Renal cortex interstitium (tissue), 15 donors: ENCODE results near the gene SLC39A13. TPM values are rescaled to one million over a fixed set of nuclear protein-coding genes. Genes with fewer than 3 reads are reported as not detected.
A peak's percentile ranks its signal among the peaks of the same experiment; 100 is the strongest.

Source experiments
- DNase-seq, 11 donors: peaks; one replicate each; pipeline ENCODE4 v3.0.0-alpha.2; 2013; ENCODE audit warnings: low read depth in 9 of 11, low spot score in 4 of 11; ENCODE audit errors: extremely low read depth in 1 of 11
- long read RNA-seq, 16 experiments: transcript quantifications; one replicate each; lab custom pipeline, GENCODE V29; 2026
- polyA plus RNA-seq, 3 donors: library from polyadenylated mRNA; unstranded; fragments of 120-200 nt; gene quantifications; one replicate each; pipeline ENCODE4 v1.2.1, GENCODE V29; 2013; ENCODE audit not compliant: insufficient read length in 3 of 3

Gene SLC39A13
- 10 to 100 TPM; 38.7 to 67.4 (median 55.8) TPM for polyA plus RNA-seq
- long read RNA-seq, donor 1, partial matches to known transcripts: 13 of 25 reads
- long read RNA-seq, donor 1, other reads (novel, unspliced or antisense): 10 of 25 reads
- long read RNA-seq, donor 2, partial matches to known transcripts: 0 of 11 reads
- long read RNA-seq, donor 2, other reads (novel, unspliced or antisense): 10 of 11 reads
- long read RNA-seq, donor 3, partial matches to known transcripts: 5 of 32 reads
- long read RNA-seq, donor 3, other reads (novel, unspliced or antisense): 26 of 32 reads
- long read RNA-seq, donor 4, partial matches to known transcripts: 8 of 21 reads
- long read RNA-seq, donor 4, other reads (novel, unspliced or antisense): 12 of 21 reads
- long read RNA-seq, donor 5: 0 reads
- long read RNA-seq, donor 6, partial matches to known transcripts: 0 of 13 reads
- long read RNA-seq, donor 6, other reads (novel, unspliced or antisense): 11 of 13 reads
- long read RNA-seq, donor 7, partial matches to known transcripts: 0 of 11 reads
- long read RNA-seq, donor 7, other reads (novel, unspliced or antisense): 9 of 11 reads
- long read RNA-seq, donor 8, partial matches to known transcripts: 0 of 35 reads
- long read RNA-seq, donor 8, other reads (novel, unspliced or antisense): 29 of 35 reads
- long read RNA-seq, donor 9, partial matches to known transcripts: 14 of 29 reads
- long read RNA-seq, donor 9, other reads (novel, unspliced or antisense): 13 of 29 reads
- long read RNA-seq, donor 10, partial matches to known transcripts: 0 of 18 reads
- long read RNA-seq, donor 10, other reads (novel, unspliced or antisense): 17 of 18 reads
- long read RNA-seq, donor 11, partial matches to known transcripts: 84 of 144 reads
- long read RNA-seq, donor 11, other reads (novel, unspliced or antisense): 60 of 144 reads
- long read RNA-seq, donor 12, partial matches to known transcripts: 0 of 1 reads
- long read RNA-seq, donor 12, other reads (novel, unspliced or antisense): 0 of 1 reads
- long read RNA-seq, donor 13: 0 reads
- long read RNA-seq, donor 14, partial matches to known transcripts: 0 of 15 reads
- long read RNA-seq, donor 14, other reads (novel, unspliced or antisense): 12 of 15 reads
- long read RNA-seq, donor 15, partial matches to known transcripts: 0 of 9 reads
- long read RNA-seq, donor 15, other reads (novel, unspliced or antisense): 8 of 9 reads
- long read RNA-seq, donor 16, partial matches to known transcripts: 17 of 65 reads
- long read RNA-seq, donor 16, other reads (novel, unspliced or antisense): 43 of 65 reads

DNA sequence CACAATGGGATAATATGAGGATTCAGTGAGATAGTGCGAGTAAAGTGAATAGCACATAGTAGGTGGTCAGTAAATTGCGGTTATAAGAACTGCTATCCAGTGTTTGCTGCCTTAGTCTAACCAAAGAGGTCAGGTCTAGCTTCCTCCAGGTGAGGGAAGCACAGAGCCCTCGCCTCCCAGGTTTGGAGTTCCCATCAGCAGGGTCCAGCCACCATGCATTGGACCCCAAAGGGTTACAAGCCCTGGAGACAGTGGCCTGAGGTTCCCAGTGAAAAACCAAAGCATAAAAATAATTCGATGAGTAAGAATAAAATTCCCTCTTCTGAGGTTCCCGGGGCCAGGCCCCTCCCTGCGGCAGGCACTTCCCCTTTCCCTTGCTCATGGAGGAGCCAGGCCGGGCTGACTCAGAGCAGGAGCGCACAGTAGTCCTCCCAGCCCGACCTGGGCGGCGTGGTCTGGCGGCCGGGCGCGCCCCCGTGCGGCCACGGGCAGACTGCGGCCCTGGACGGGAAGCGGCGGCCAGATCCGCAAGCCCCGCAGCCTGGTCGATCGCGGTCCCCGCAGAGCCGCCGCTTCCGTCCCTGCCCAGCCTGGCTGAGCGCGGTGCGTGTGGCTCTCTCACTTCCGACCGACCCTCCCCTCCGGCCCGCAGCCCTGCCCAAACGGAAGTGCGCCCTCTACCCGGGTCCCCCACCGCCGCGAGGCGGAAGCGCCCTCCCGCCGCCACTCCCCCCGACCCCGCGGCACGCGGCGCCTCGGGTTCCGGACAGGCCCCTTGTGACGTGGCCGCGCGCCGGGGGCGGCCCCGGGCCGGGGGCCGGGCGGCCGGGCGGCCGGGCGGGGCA lies at the start of gene SLC39A13:
TSS of gene SLC39A13 (plus strand) at position 845 of the 845 bp plus-strand sequence. CDS start 1,505 bp downstream, outside the sequence.
- DNase-seq: peak; percentile 76 to 93 (median 90)

DNA sequence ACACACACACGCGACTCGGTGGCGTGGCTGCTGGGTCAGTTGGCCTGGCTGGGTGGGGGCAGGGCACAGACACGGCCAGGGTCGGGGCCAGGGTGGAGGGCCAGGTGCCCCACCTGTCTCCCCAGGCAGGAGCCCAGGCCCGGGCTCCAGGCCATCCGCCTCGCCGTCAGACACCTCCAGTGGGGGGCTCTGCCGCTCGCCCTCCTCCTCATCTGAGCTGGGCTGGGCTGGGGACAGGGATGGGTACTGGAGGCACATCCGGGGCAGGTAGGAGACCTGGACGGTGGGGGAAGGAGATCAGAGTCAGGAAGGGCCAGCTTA lies 49.7 kb upstream of the SLC39A13 start:
- DNase-seq: no peak

DNA sequence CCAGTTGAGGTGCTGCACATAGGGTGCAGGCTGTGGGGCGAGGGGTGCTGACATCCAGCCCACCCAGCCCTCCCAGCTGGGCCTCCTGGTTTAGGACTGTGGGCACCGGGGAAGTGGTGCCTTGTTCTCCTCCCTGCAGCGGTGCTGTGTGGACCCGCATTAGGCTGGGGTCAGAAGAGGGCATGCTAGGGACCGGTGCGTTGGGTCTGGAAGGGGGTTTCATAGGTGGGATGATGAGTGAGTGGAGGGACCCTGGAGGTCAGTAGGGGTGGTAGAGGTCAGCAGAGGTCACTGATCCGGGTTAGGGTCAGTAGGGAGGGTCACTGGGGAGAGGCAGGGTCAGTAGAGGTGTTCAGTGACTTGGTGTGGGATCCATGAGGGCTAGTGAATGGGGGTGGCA lies 49.2 kb upstream of the SLC39A13 start:
- no peak for DNase-seq

DNA sequence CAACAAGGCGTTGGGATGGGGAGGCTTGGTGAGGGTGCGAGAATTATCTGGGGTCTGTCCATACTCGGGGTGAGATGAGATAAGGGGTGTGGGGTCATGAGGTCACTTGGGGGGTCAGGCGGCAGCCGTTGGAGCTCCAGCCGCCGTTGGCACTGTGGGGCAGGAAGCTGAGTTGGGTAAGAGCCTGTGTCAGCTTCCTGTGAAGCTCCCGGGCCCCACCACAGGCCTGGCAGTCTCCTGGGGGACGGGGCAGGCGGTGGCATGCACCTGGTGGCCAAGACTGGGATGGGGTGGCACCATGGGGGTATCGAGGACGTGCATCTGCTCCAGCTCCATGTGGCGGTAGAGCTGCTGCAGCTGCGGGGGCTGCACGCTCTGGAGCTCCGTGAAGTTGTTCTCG lies 48.8 kb upstream of the SLC39A13 start:
- DNase-seq: no peak

GRCh38 chr11:47360341-47360740 lies 48.0 kb upstream of the SLC39A13 start:
- no peak for DNase-seq

- no peak for DNase-seq
These were observed 47.0 kb upstream of the SLC39A13 start for GRCh38 chr11:47361419-47361818.

- DNase-seq: no peak
These were observed 42.3 kb upstream of the SLC39A13 start for GRCh38 chr11:47366020-47366490.

- no peak for DNase-seq
These were observed 38.7 kb upstream of the SLC39A13 start for GRCh38 chr11:47369676-47370075.

DNA sequence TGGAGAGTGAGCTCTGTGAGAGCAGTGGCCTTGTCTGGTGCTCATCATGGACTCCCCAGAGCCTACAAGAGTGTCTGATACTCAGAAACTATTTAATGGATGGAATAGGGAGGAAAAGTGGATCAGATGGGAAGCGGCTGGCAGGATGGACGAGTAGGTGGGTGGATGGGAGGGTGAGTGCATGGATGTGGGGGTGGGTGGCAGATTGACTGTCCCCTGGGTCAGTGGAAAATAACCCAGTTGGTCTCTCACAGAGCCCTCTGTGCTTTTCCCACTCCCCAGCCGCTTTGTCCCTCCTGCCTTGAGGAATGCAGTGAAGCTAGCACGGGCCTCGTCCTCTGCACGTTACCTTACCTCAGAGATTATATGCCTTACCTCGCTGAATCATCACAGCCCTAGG lies 36.0 kb upstream of the SLC39A13 start:
- DNase-seq: no peak

GRCh38 chr11:47373876-47374719 lies 34.3 kb upstream of the SLC39A13 start:
- DNase-seq: peak in 8 of 11 donors; percentile 31 to 71 (median 53)

- no peak for DNase-seq
These were observed 33.7 kb upstream of the SLC39A13 start for GRCh38 chr11:47374720-47375019.

DNA sequence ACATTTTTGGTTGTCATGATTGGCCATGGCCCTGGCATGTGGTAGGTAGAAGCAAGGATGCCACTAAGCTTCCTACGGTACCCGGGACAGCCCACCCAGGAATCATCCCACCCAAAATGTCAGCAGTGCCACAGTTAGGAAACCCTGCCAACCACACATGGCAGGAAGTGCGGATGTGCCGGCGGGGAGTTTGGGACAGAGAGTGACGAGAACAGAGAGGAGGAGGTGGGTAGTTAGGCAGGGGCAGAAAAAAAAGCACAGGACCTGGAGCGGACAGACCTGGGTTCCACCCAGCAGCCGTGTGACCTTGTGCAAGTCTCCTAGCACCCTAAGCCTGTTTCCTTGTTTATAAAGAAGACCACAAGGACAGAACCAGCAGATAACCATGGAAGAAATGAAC lies 33.4 kb upstream of the SLC39A13 start:
- no peak for DNase-seq

GRCh38 chr11:47375546-47376085 lies 32.8 kb upstream of the SLC39A13 start:
- DNase-seq: no peak

DNA sequence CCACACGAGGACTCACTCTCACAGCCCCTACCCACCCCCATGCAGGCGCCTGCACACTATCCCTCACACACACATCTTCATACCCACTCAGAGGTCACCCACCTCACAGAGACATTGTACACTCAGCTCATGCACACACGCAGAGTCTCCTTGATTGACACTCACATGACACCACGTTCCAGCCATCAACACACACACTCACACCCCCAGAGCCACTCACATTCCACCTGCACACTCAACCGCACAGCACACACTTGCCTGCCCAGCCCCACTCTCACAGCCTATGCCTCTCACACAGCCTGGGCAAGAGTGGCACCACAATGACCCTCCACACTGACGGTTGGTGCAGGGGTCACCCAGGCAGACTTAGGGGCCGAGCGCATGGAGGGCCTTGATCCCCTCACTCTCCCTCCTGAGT lies 32.3 kb upstream of the SLC39A13 start:
- DNase-seq: peak in 2 of 11 donors; percentile 39 to 50

GRCh38 chr11:47376525-47377371 lies 31.6 kb upstream of the SLC39A13 start:
- no peak for DNase-seq

- no peak for DNase-seq
These were observed 30.8 kb upstream of the SLC39A13 start for GRCh38 chr11:47377571-47378009.
